Osteocyte (in vitro differentiated cells): ENCODE data around the gene RALGPS1. TPM values are rescaled to one million over a fixed set of nuclear protein-coding genes. Genes with fewer than 3 reads are reported as not detected.

Source experiments
- DNase-seq: peaks from one replicate; pipeline ENCODE4 v3.0.0; 2021; ENCODE audit warnings: mixed read lengths; ENCODE audit not compliant: unreplicated experiment; ENCODE audit errors: extremely low spot score
- H3K27ac Mint-ChIP-seq: one replicate; pipeline ENCODE4 v1.8.0; 2021; ENCODE audit warnings: mild to moderate bottlenecking, mixed read lengths; ENCODE audit not compliant: unreplicated experiment
- H3K27me3 Mint-ChIP-seq: one replicate; pipeline ENCODE4 v1.8.0; 2021; ENCODE audit warnings: mixed read lengths; ENCODE audit not compliant: unreplicated experiment
- H3K36me3 Mint-ChIP-seq: one replicate; pipeline ENCODE4 v1.8.0; 2021; ENCODE audit warnings: mixed read lengths; ENCODE audit not compliant: unreplicated experiment
- H3K4me1 Mint-ChIP-seq: one replicate; pipeline ENCODE4 v1.8.0; 2021; ENCODE audit warnings: mixed read lengths; ENCODE audit not compliant: unreplicated experiment
- H3K4me3 Mint-ChIP-seq: one replicate; pipeline ENCODE4 v1.8.0; 2021; ENCODE audit warnings: mild to moderate bottlenecking, moderate library complexity, mixed read lengths; ENCODE audit not compliant: unreplicated experiment
- H3K9me3 Mint-ChIP-seq: one replicate; pipeline ENCODE4 v1.8.0; 2021; ENCODE audit warnings: mixed read lengths; ENCODE audit not compliant: unreplicated experiment
- CTCF ChIP-seq: fragments of 200-600 bp; sonication (generic); IDR thresholded peaks from 2 replicates; pipeline ENCODE4 v1.5.0; 2021; ENCODE audit warnings: antibody characterized with exemption, mild to moderate bottlenecking, moderate library complexity
- total RNA-seq: library from RNA; stranded (reverse); gene quantifications from 2 replicates; pipeline ENCODE4 v1.2.1, GENCODE V29; 2021

Gene RALGPS1
- total RNA-seq, 1 donor from 2014 or later = 9.9 TPM

GRCh38 chr9:127159949-127160610 lies 245.5 kb downstream of the RALGPS1 start:
- Mint-ChIP-seq H3K4me3 (no peak overlapping the region), H3K4me1 (peaks cover 49% of the 10 kb centered on the region), H3K27ac (peak overlapping the region; percentile 21), H3K36me3 (no peaks in the 10 kb centered on the region), H3K9me3 (no peaks in the 10 kb centered on the region), H3K27me3 (no peaks in the 10 kb centered on the region)
- peak; percentile 67 for DNase-seq
- TF ChIP-seq CTCF = no peak

DNA sequence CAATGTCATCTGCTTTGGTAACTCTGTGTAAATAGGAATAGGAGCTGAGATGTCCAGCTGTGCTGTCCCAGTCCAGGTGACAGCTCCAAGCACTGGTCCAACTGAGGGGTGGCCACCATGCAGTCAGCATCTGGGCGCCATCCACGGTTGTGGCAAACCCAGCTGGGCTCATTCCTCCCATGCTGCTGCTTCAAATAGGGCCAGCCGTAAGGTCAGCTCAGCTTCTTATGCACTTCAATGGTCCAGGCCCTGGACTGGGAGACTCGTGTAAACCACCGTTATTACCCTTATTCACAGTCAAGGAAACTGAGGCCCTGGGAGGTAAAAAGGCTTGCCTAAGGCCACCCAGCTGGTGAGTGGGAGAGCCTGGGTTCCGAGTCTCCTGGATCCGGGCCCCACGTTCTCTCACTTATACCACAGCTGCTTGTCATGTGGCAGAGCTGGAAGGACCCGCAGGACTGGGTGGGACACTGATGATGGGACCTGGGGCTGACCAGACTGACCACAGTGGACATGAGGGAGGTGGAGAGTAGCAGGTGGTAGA lies 246.6 kb downstream of the RALGPS1 start:
- peak; percentile 60 for DNase-seq
- Mint-ChIP-seq H3K36me3 (no peaks in the 10 kb centered on the region), H3K9me3 (no peaks in the 10 kb centered on the region), H3K27me3 (no peaks in the 10 kb centered on the region), H3K4me1 (peaks cover 47% of the 10 kb centered on the region), H3K4me3 (no peak overlapping the region), H3K27ac (no peak overlapping the region)
- TF ChIP-seq CTCF = no peak

DNA sequence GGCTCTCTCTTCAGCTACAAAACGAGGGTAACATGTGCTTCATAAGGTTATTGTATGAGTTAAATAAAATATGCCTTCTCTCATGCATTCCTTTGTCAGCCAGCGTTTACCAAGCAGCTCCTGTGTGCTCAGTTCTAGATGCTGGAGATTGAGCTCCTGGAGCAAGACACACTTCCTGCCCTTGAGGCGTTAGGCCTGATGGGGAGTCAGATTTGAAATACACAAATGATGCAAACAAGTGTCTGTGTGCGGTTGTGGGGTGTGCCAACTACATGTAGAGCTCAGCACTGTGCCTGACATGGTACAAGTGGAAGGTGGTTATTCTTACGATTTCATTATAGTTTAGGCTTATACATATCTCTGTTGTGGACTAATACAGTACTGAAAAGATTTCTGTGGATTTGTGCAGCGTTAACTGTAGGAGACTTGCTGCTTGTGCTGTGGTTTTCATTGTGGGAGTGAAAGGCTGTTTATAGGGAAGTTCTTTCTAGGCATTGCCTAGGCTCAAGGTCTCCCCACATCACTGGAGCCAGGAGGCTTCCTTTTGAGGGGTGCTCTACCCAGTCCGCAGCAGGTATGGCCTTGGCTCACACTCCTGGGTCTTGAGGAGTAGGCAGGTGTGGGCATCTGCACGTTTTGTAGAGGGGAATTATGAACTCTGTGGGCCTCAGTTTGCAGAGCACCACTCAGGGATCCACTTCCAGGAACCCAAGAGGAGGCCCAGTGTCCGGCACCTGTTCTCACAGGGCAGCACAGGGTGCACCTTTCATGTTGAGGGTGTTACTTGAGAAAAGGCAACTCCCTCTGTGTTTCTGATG lies 247.7 kb downstream of the RALGPS1 start:
- H3K4me3 Mint-ChIP-seq = no peak overlapping the region
- H3K36me3 Mint-ChIP-seq = no peaks in the 10 kb centered on the region
- H3K9me3 Mint-ChIP-seq = no peaks in the 10 kb centered on the region
- no peaks in the 10 kb centered on the region for H3K27me3 Mint-ChIP-seq
- TF ChIP-seq CTCF = no peak
- peaks cover 47% of the 10 kb centered on the region for H3K4me1 Mint-ChIP-seq
- peak; percentile 49 for DNase-seq
- H3K27ac Mint-ChIP-seq = peak overlapping the region; percentile 61

GRCh38 chr9:127162864-127163365 lies 248.3 kb downstream of the RALGPS1 start:
- DNase-seq = peak; percentile 57
- TF ChIP-seq CTCF = no peak
- Mint-ChIP-seq H3K36me3 (no peaks in the 10 kb centered on the region), H3K27me3 (no peaks in the 10 kb centered on the region), H3K27ac (peak overlapping the region; percentile 61), H3K4me1 (peaks cover 47% of the 10 kb centered on the region), H3K4me3 (no peak overlapping the region), H3K9me3 (no peaks in the 10 kb centered on the region)

- Mint-ChIP-seq H3K36me3 (no peaks in the 10 kb centered on the region), H3K4me3 (no peak overlapping the region), H3K27me3 (no peaks in the 10 kb centered on the region), H3K27ac (peak overlapping the region; percentile 61), H3K9me3 (no peaks in the 10 kb centered on the region), H3K4me1 (peaks cover 47% of the 10 kb centered on the region)
- DNase-seq = peak; percentile 38
- TF ChIP-seq CTCF = no peak
Measured at GRCh38 chr9:127163409-127163808, 248.8 kb downstream of the RALGPS1 start.
